Measurements from ENCODE around the gene SUCLG2. TPM values are rescaled to one million over a fixed set of nuclear protein-coding genes. Genes with fewer than 3 reads are reported as not detected.

SUCLG2 gene
- total RNA-seq, 1 donor from 2014 or later, result 20.8 TPM

- H3K4me1 ChIP-seq (ENCODE audit: insufficient read depth, low read length), result no peaks in the 10 kb centered on the region
- H3K9me3 ChIP-seq (ENCODE audit: insufficient read depth, low read depth, low read length), result no peaks in the 10 kb centered on the region
- no peaks in the 10 kb centered on the region for H3K27me3 ChIP-seq (ENCODE audit: insufficient read depth, low read length)
- no peak overlapping the region for H3K4me3 Mint-ChIP-seq (ENCODE audit: unreplicated experiment)
- no peak overlapping the region for H3K27ac Mint-ChIP-seq (ENCODE audit: unreplicated experiment)
- H3K4me2 ChIP-seq (ENCODE audit: low read length), result no peak overlapping the region
- H3K27ac ChIP-seq (ENCODE audit: low read depth, low read length), result no peak overlapping the region
- no peak overlapping the region for H2AFZ ChIP-seq (ENCODE audit: low read depth, low read length)
- H4K20me1 ChIP-seq (ENCODE audit: insufficient read depth, low read length), result no peaks in the 10 kb centered on the region
- H3K36me3 ChIP-seq (ENCODE audit: insufficient read depth, low read length), result no peaks in the 10 kb centered on the region
- no peaks in the 10 kb centered on the region for H3K79me2 ChIP-seq (ENCODE audit: insufficient read depth, low read length)
- no peak overlapping the region for H3K9ac ChIP-seq (ENCODE audit: low read length)
- TF ChIP-seq EZH2 (IDR thresholded peaks at IDR 0.05; ENCODE audit: insufficient read depth, low read length), result no peak
- TF ChIP-seq CTCF (IDR thresholded peaks at IDR 0.05; ENCODE audit: insufficient read depth, low read depth, low read length), result no peak
- FAIRE-seq (no peak), DNase-seq (ENCODE audit: low read depth) (no peak)
- H3K9me3 Mint-ChIP-seq (ENCODE audit: unreplicated experiment), result peaks cover 11% of the 10 kb centered on the region
- no peaks in the 10 kb centered on the region for H3K27me3 Mint-ChIP-seq (ENCODE audit: low read depth, unreplicated experiment)
- no peaks in the 10 kb centered on the region for H3K36me3 Mint-ChIP-seq (ENCODE audit: low read depth, unreplicated experiment)
- H3K4me1 Mint-ChIP-seq (ENCODE audit: low read depth, unreplicated experiment), result peaks cover 7% of the 10 kb centered on the region
- H3K4me3 ChIP-seq (ENCODE audit: insufficient read depth, low read depth, low read length), result no peak overlapping the region
Observed at GRCh38 chr3:67334588-67334987, 319.8 kb downstream of the SUCLG2 start.

- Mint-ChIP-seq H3K4me1 (ENCODE audit: low read depth, unreplicated experiment) (peaks cover 17% of the 10 kb centered on the region), H3K27ac (ENCODE audit: unreplicated experiment) (peak overlapping the region; percentile 82)
- H3K79me2 ChIP-seq (ENCODE audit: insufficient read depth, low read length), result no peaks in the 10 kb centered on the region
Observed at GRCh38 chr3:67329358-67329757, 325.1 kb downstream of the SUCLG2 start.

More at GRCh38 chr3:67329358-67329757, 325.1 kb downstream of the SUCLG2 start:
- no peaks in the 10 kb centered on the region for H3K4me1 ChIP-seq (ENCODE audit: insufficient read depth, low read length)
- H3K36me3 ChIP-seq (ENCODE audit: insufficient read depth, low read length), result no peaks in the 10 kb centered on the region
- H3K4me3 Mint-ChIP-seq (ENCODE audit: unreplicated experiment), result no peak overlapping the region
- no peaks in the 10 kb centered on the region for H3K36me3 Mint-ChIP-seq (ENCODE audit: low read depth, unreplicated experiment)
- no peak for FAIRE-seq
- no peak overlapping the region for H2AFZ ChIP-seq (ENCODE audit: low read depth, low read length)
- TF ChIP-seq CTCF (IDR thresholded peaks at IDR 0.05; ENCODE audit: insufficient read depth, low read depth, low read length), result no peak
- TF ChIP-seq EZH2 (IDR thresholded peaks at IDR 0.05; ENCODE audit: insufficient read depth, low read length), result no peak
- no peak overlapping the region for H3K27ac ChIP-seq (ENCODE audit: low read depth, low read length)
- H4K20me1 ChIP-seq (ENCODE audit: insufficient read depth, low read length), result no peaks in the 10 kb centered on the region
- no peaks in the 10 kb centered on the region for H3K27me3 ChIP-seq (ENCODE audit: insufficient read depth, low read length)
- H3K9me3 ChIP-seq (ENCODE audit: insufficient read depth, low read depth, low read length), result no peaks in the 10 kb centered on the region
- H3K9me3 Mint-ChIP-seq (ENCODE audit: unreplicated experiment), result no peaks in the 10 kb centered on the region
- no peak overlapping the region for H3K4me3 ChIP-seq (ENCODE audit: insufficient read depth, low read depth, low read length)
- H3K27me3 Mint-ChIP-seq (ENCODE audit: low read depth, unreplicated experiment), result no peaks in the 10 kb centered on the region
- DNase-seq (ENCODE audit: low read depth), result no peak
- no peak overlapping the region for H3K4me2 ChIP-seq (ENCODE audit: low read length)
- no peak overlapping the region for H3K9ac ChIP-seq (ENCODE audit: low read length)
